ENCODE measurements around the gene ENGASE. TPM values are rescaled to one million over a fixed set of nuclear protein-coding genes. Genes with fewer than 3 reads are reported as not detected.

The ENGASE gene
- total RNA-seq, 2 donors from 2014 or later, result 24.9 to 50.8 TPM

DNA sequence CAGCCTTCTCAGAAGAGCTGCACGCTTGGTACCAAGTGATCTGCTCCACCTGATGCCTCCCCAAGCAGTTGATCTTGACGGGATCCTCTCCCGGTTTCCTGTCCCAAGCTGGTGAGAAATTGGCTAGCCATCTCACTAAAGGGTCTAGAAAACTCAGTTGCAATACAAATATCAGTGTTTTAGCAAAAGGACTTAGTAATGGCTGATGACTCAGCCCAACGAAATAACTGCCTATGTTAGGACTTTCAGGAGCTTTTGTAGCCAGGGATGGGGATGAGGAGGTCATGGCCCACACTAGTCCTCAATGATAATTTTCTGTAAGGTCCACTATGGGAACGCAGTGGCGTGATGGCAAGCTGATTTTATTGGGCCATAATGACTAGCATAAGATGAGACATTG is 23.3 kb upstream of the ENGASE start:
- TF ChIP-seq, protein P1, sequence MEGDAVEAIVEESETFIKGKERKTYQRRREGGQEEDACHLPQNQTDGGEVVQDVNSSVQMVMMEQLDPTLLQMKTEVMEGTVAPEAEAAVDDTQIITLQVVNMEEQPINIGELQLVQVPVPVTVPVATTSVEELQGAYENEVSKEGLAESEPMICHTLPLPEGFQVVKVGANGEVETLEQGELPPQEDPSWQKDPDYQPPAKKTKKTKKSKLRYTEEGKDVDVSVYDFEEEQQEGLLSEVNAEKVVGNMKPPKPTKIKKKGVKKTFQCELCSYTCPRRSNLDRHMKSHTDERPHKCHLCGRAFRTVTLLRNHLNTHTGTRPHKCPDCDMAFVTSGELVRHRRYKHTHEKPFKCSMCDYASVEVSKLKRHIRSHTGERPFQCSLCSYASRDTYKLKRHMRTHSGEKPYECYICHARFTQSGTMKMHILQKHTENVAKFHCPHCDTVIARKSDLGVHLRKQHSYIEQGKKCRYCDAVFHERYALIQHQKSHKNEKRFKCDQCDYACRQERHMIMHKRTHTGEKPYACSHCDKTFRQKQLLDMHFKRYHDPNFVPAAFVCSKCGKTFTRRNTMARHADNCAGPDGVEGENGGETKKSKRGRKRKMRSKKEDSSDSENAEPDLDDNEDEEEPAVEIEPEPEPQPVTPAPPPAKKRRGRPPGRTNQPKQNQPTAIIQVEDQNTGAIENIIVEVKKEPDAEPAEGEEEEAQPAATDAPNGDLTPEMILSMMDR (IDR thresholded peaks at IDR 0.05), result no peak
- TF ChIP-seq POLR2A (IDR thresholded peaks at IDR 0.05), result no peak
- H3K9me3 ChIP-seq, result no peaks in the 10 kb centered on the region
- DNase-seq (no peak), ATAC-seq (no peak)
- H3K27ac ChIP-seq, result no peak overlapping the region
- H3K27me3 ChIP-seq, result no peaks in the 10 kb centered on the region
- no peaks in the 10 kb centered on the region for H3K4me1 ChIP-seq
- WGBS, 2 donors, result 73 to 82% methylated on average over 6 of the region's 6 CpGs
- no peak overlapping the region for H3K4me3 ChIP-seq
- intact Hi-C loops (cut with DNase I), result no loop called here
- H3K36me3 ChIP-seq (replicated peaks in 1 of 2; ENCODE audit: insufficient read depth in 1 of 2, low read depth in 2 of 2), result no peaks in the 10 kb centered on the region

GRCh38 chr17:79052131-79052530 is 22.5 kb upstream of the ENGASE start:
- Histone ChIP-seq H3K27ac (no peak overlapping the region), H3K36me3 (replicated peaks in 1 of 2; ENCODE audit: insufficient read depth in 1 of 2, low read depth in 2 of 2) (no peaks in the 10 kb centered on the region), H3K4me3 (no peak overlapping the region), H3K27me3 (no peaks in the 10 kb centered on the region), H3K9me3 (no peaks in the 10 kb centered on the region), H3K4me1 (no peaks in the 10 kb centered on the region)
- 53 to 61% methylated on average over 1 of the region's 1 CpG for WGBS, 2 donors
- DNase-seq, result no peak
- TF ChIP-seq, protein P1 (IDR thresholded peaks at IDR 0.05), result no peak
- TF ChIP-seq POLR2A (IDR thresholded peaks at IDR 0.05), result no peak
- ATAC-seq, result no peak
- intact Hi-C loops (cut with DNase I), result no loop called here

DNA sequence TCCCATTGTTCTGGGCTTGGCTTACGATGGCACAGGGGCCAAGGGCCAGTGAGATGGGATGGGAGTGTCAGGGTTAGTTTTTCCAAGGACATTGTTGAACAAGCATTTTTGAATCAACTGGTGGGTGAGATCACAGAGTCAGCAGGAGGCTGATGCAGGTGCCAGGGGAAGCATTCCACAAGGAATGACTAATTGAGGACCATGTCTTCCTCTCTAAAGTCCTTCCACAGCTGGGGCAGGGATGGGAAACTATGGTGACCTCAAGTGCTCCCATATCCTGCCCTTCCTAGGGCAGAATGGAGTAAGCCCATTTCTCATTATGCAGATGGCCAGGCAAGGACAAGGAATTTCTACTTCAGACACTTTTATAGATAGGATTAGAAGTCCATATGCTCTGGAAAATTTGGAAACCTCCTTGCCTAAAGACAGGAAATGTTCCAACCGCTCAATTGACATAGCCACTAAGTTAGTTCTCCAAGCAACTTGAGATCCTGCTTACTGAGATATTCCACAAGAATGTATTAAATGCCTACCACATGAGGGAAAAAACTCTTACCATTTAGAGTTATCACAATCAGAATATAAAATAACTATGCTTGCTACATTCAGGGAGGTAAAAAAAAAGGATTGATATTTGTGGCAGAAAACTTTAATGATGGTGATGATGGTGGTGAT is 21.2 kb upstream of the ENGASE start:
- 77 to 84% methylated on average over 2 of the region's 2 CpGs for WGBS, 2 donors
- intact Hi-C loops (cut with DNase I), result no loop called here

GRCh38 chr17:79054200-79054960 is 20.2 kb upstream of the ENGASE start:
- 44 to 83% methylated on average over 2 of the region's 2 CpGs for WGBS, 2 donors
- Histone ChIP-seq H3K36me3 (replicated peaks in 1 of 2; ENCODE audit: insufficient read depth in 1 of 2, low read depth in 2 of 2) (no peaks in the 10 kb centered on the region), H3K4me3 (no peak overlapping the region), H3K9me3 (no peaks in the 10 kb centered on the region), H3K27me3 (no peaks in the 10 kb centered on the region), H3K27ac (no peak overlapping the region), H3K4me1 (no peaks in the 10 kb centered on the region)
- intact Hi-C loops (cut with DNase I), result no loop called here
- ATAC-seq (no peak), DNase-seq (no peak)
- TF ChIP-seq POLR2A (IDR thresholded peaks at IDR 0.05), result no peak
- TF ChIP-seq, protein P1 (IDR thresholded peaks at IDR 0.05), result no peak

More for the DNA sequence above, 21.2 kb upstream of the ENGASE start:
- Histone ChIP-seq H3K4me3 (no peak overlapping the region), H3K36me3 (replicated peaks in 1 of 2; ENCODE audit: insufficient read depth in 1 of 2, low read depth in 2 of 2) (no peaks in the 10 kb centered on the region), H3K27ac (no peak overlapping the region), H3K9me3 (no peaks in the 10 kb centered on the region), H3K4me1 (no peaks in the 10 kb centered on the region), H3K27me3 (no peaks in the 10 kb centered on the region)
- TF ChIP-seq, protein P1 (IDR thresholded peaks at IDR 0.05), result no peak
- no peak for TF ChIP-seq POLR2A (IDR thresholded peaks at IDR 0.05)
- ATAC-seq, result no peak
- DNase-seq, result no peak

All from body of pancreas (tissue), 4 donors.